IgD-negative memory B cell (primary cell): ENCODE data around the gene MCF2L. TPM values are rescaled to one million over a fixed set of nuclear protein-coding genes. Genes with fewer than 3 reads are reported as not detected.
"Not testable (repeated sequence)": the region's sequence is repeated elsewhere in the genome, so short reads cannot be mapped to it uniquely, and the experiment has no call there.

ENCODE experiments used
- H3K27ac Mint-ChIP-seq, 3 donors: one replicate each; pipeline ENCODE4 v1.8.0; 2020 to 2022; ENCODE audit warnings: mild to moderate bottlenecking in 3 of 3, mixed read lengths in 3 of 3, moderate library complexity in 1 of 3
- H3K27me3 Mint-ChIP-seq: one replicate; pipeline ENCODE4 v1.8.0; 2021; ENCODE audit warnings: mixed read lengths
- H3K36me3 Mint-ChIP-seq: one replicate; pipeline ENCODE4 v1.8.0; 2020; ENCODE audit warnings: mild to moderate bottlenecking, mixed read lengths
- H3K4me1 Mint-ChIP-seq, 3 donors: one replicate each; pipeline ENCODE4 v1.8.0; 2020 to 2022; ENCODE audit warnings: mixed read lengths in 3 of 3, mild to moderate bottlenecking in 1 of 3
- H3K4me3 Mint-ChIP-seq, 4 donors: one replicate each; pipeline ENCODE4 v1.8.0; 2020 to 2022; ENCODE audit warnings: mild to moderate bottlenecking in 4 of 4, mixed read lengths in 4 of 4, moderate library complexity in 3 of 4
- H3K9me3 Mint-ChIP-seq, 3 donors: one replicate each; pipeline ENCODE4 v1.8.0; 2020 to 2021; ENCODE audit warnings: mixed read lengths in 3 of 3, mild to moderate bottlenecking in 1 of 3
- polyA plus RNA-seq: library from polyadenylated mRNA; unstranded; fragments of 300-500 nt; fragmentation: Illumina TruSeq; gene quantifications from one replicate; pipeline ENCODE4 v1.2.3, GENCODE V29; 2021

MCF2L gene
- polyA plus RNA-seq, 1 donor from 2014 or later: 1.7 TPM

GRCh38 chr13:113027095-113027494 is 58.1 kb downstream of the MCF2L start:
- Mint-ChIP-seq H3K4me1 (peaks cover 0 to 4% (median 0%) of the 10 kb centered on the region in 3 donors), H3K9me3 (no peaks in the 10 kb centered on the region), H3K27ac (no peak overlapping the region), H3K4me3 (no peak overlapping the region), H3K36me3 (no peaks in the 10 kb centered on the region), H3K27me3 (no peaks in the 10 kb centered on the region)

DNA sequence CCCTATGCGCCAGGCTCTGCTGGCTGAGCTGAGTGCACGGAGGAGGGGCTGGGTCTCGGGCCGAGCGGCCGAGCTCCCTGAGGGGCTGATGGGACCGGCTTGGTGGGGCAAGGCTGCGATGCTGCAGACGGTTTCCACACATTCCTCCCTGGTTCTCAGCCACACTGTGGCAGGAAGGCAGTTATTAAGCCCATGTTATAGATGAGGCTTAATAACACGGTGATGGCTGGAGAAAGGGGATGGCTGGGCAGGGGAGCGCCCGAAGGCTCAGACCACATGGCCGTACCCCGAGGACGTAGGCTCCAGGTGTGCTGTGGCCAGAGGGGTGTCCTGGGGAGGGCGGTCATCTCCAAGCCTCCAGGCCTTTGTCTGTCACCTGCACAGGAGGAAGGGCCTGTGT is 58.6 kb downstream of the MCF2L start:
- Mint-ChIP-seq H3K27me3 (no peaks in the 10 kb centered on the region), H3K36me3 (no peaks in the 10 kb centered on the region), H3K9me3 (no peaks in the 10 kb centered on the region), H3K4me3 (no peak overlapping the region), H3K4me1 (peaks cover 0 to 4% (median 0%) of the 10 kb centered on the region in 3 donors), H3K27ac (no peak overlapping the region)

DNA sequence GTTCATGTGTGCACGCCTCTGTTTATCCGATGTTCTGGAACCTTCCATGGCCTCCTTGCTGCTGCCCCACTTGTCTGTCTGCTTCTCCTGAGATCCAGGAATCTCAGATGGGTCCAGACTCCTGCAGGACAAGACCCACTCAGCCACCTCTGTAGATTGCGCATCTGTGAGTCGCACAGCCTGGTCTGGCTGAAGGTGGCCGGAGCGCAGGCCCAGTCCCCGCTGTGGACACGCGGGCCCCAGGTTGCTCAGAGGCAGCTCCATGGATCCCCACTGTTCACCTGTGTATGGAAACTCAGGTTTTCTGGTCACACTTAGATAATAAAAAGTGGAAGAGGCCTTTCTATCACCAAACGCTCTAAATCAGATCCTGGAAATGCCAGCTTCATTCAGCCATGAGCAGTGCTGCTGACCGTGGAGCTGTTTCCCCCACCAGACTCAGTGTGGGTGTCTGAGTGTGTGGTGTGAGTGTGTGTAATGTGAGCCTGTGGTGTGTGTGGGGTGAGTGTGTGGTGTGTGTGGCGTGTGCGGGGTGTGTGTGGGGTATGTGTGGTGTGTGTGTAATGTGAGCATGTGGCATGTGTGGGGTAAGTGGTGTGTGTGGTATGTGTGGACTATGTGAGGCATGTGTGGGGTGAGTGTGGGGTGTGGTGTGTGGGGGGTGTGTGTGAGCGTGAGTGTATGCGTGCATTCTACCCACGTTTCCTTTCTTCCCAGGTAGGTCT is 59.5 kb downstream of the MCF2L start:
- Mint-ChIP-seq H3K4me3 (no peak overlapping the region), H3K27me3 (no peaks in the 10 kb centered on the region), H3K27ac (peak overlapping the region in 1 of 3 donors; percentile 67), H3K9me3 (no peaks in the 10 kb centered on the region), H3K36me3 (no peaks in the 10 kb centered on the region), H3K4me1 (peaks cover 0 to 4% (median 0%) of the 10 kb centered on the region in 3 donors)

GRCh38 chr13:113029061-113029445 is 60.0 kb downstream of the MCF2L start:
- Mint-ChIP-seq H3K36me3 (no peaks in the 10 kb centered on the region), H3K4me1 (peaks cover 0 to 4% (median 0%) of the 10 kb centered on the region in 3 donors), H3K4me3 (no peak overlapping the region), H3K27me3 (no peaks in the 10 kb centered on the region), H3K9me3 (no peaks in the 10 kb centered on the region), H3K27ac (peak overlapping the region in 1 of 3 donors; percentile 67)

DNA sequence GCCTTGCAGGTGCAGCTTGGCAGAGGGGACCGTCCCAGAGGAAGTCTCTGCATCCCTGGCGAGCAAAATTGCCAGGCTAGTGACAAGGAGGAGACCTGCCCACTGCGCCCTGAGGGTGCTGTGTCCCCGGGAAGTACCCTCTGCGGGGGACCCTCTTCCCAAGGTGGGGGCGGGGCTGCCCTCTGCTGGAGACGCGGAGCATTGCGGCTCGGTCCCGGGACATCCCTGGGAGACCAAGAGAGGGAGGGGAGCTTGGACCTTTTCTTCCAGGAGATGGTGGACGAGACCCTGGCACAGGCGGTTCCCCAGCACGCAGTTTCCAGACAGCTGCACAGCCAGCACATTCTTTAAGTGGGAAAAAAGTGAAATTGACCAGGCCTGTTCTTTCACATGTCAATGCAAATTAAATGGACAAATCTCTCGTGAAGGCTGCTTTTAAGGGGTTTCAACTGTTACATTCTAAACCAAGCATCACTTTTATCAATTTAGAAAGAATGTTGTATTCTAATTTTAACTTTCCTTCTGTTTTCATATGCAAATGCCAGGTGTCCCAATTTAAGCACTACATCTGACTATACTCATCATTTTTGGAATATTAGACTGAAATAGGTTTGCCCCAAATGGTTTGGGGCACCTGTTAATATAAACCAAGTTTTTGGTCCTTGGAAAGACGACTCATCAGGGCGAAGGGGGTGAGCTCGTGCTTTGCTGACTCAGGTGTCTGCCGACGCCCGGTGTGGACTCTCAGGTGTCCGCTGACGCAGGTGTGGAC is 60.7 kb downstream of the MCF2L start:
- Mint-ChIP-seq H3K9me3 (no peaks in the 10 kb centered on the region), H3K36me3 (no peaks in the 10 kb centered on the region), H3K27me3 (no peaks in the 10 kb centered on the region), H3K4me1 (peaks cover 0 to 4% (median 0%) of the 10 kb centered on the region in 3 donors), H3K27ac (no peak overlapping the region), H3K4me3 (no peak overlapping the region)

- not testable (repeated sequence) for H3K4me1 Mint-ChIP-seq, H3K27me3 Mint-ChIP-seq, H3K36me3 Mint-ChIP-seq
Observed at GRCh38 chr13:113030259-113030640, 61.2 kb downstream of the MCF2L start.

GRCh38 chr13:113031465-113031864 is 62.5 kb downstream of the MCF2L start:
- Mint-ChIP-seq H3K36me3 (no peaks in the 10 kb centered on the region), H3K27me3 (no peaks in the 10 kb centered on the region), H3K9me3 (no peaks in the 10 kb centered on the region), H3K4me3 (no peak overlapping the region), H3K27ac (no peak overlapping the region), H3K4me1 (peaks cover 0 to 4% (median 0%) of the 10 kb centered on the region in 3 donors)

More at GRCh38 chr13:113030259-113030640, 61.2 kb downstream of the MCF2L start:
- H3K9me3 Mint-ChIP-seq, H3K27ac Mint-ChIP-seq, H3K4me3 Mint-ChIP-seq: not testable (repeated sequence)

DNA sequence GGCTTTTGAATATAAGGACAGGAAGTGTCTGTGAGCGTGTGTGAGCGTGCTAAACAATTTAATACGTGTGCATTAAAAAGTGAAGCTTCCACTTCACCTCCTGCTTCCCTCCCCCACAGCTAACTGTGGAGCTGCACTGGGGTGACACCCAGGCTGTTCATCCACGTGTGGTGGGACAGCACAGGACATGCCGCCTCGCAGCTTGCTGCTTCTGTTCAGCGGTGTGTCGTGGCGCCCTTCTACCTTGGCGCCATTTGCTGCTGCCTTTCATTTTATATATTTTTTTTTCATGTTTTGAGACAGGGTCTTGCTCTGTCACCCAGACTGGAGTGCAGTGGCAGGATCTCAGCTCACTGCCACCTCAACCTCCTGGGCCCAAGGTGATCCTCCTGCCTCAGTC is 63.3 kb downstream of the MCF2L start:
- Mint-ChIP-seq H3K36me3 (no peaks in the 10 kb centered on the region), H3K4me3 (no peak overlapping the region), H3K9me3 (no peaks in the 10 kb centered on the region), H3K27ac (no peak overlapping the region), H3K27me3 (no peaks in the 10 kb centered on the region), H3K4me1 (peaks cover 0 to 4% (median 0%) of the 10 kb centered on the region in 3 donors)

GRCh38 chr13:113033054-113033850 is 64.2 kb downstream of the MCF2L start:
- Mint-ChIP-seq H3K4me3 (no peak overlapping the region), H3K4me1 (peaks cover 0 to 4% (median 0%) of the 10 kb centered on the region in 3 donors), H3K9me3 (peaks cover 0 to 3% (median 0%) of the 10 kb centered on the region in 3 donors), H3K27me3 (no peaks in the 10 kb centered on the region), H3K27ac (no peak overlapping the region), H3K36me3 (no peaks in the 10 kb centered on the region)

DNA sequence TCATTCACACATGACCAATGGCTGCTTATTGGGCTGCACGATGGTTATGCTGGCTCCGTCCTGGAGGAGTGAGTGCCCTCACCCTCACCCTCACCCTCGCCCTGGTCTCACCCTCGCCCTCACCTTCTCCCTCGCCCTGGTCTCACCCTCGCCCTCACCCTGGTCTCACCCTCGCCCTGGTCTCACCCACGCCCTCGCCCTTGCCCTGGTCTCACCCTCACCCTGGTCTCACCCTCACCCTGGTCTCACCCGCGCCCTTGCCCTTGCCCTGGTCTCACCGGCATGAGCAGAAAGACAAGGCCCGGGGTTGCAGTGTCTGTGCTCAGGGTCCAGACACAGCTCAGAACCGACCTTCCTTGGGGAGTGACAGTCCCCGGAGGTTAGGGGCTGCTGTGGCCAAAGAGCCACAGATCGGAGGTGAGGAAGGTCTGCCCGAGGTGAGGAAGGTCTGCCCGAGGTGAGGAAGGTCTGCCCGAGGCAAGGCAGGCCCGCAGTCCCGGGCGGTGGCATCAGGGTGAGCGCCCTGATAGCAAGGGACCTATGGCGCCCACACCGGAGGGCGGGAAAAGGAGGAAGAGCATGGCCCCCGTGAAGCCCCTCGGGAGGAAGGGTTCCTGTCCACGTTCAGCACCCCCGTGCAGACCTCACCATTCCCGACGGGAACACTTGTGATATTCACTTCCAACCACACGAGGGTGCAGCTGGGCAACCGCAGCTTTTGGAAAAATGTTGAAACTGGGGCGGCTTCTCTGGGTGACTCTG is 65.6 kb downstream of the MCF2L start:
- H3K9me3 Mint-ChIP-seq: peaks cover 0 to 3% (median 0%) of the 10 kb centered on the region in 3 donors
- H3K27me3 Mint-ChIP-seq: no peaks in the 10 kb centered on the region
- no peak overlapping the region for H3K27ac Mint-ChIP-seq
- no peaks in the 10 kb centered on the region for H3K36me3 Mint-ChIP-seq
- H3K4me1 Mint-ChIP-seq: peaks cover 0 to 4% (median 0%) of the 10 kb centered on the region in 3 donors
- H3K4me3 Mint-ChIP-seq: no peak overlapping the region

GRCh38 chr13:113035213-113035800 is 66.3 kb downstream of the MCF2L start:
- H3K27me3 Mint-ChIP-seq: no peaks in the 10 kb centered on the region
- no peak overlapping the region for H3K27ac Mint-ChIP-seq
- no peak overlapping the region for H3K4me3 Mint-ChIP-seq
- H3K9me3 Mint-ChIP-seq: peaks cover 0 to 3% (median 0%) of the 10 kb centered on the region in 3 donors
- no peaks in the 10 kb centered on the region for H3K36me3 Mint-ChIP-seq
- H3K4me1 Mint-ChIP-seq: peaks cover 0 to 4% (median 0%) of the 10 kb centered on the region in 3 donors

- no peaks in the 10 kb centered on the region for H3K36me3 Mint-ChIP-seq
- no peak overlapping the region for H3K27ac Mint-ChIP-seq
- H3K9me3 Mint-ChIP-seq: peaks cover 0 to 3% (median 0%) of the 10 kb centered on the region in 3 donors
- H3K4me3 Mint-ChIP-seq: no peak overlapping the region
- H3K4me1 Mint-ChIP-seq: no peaks in the 10 kb centered on the region
- no peaks in the 10 kb centered on the region for H3K27me3 Mint-ChIP-seq
Observed at GRCh38 chr13:113036401-113036800, 67.4 kb downstream of the MCF2L start.

DNA sequence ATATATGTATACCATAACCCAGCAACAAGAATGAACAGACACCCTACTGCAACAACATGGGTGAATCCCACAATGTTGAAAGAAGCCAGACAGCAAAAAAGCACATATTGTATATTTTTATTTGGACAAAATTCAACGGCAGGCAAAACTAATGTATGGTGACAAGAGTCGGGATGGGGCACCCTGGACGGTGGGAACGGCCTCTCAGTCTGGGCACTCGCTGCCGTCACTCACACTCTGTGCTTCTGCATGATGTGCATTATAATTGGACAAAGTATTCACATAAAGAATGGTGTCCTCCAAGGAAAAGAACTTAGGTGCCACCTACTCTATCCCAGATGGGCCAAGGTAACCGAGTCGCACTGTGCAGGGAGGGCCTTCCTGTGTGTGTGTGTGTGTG is 71.0 kb downstream of the MCF2L start:
- Mint-ChIP-seq H3K27me3 (no peaks in the 10 kb centered on the region), H3K9me3 (peaks cover 0 to 3% (median 0%) of the 10 kb centered on the region in 3 donors)

GRCh38 chr13:113040597-113041292 is 71.7 kb downstream of the MCF2L start:
- H3K4me3 Mint-ChIP-seq: no peak overlapping the region
- no peaks in the 10 kb centered on the region for H3K4me1 Mint-ChIP-seq
- H3K9me3 Mint-ChIP-seq: peaks cover 0 to 3% (median 0%) of the 10 kb centered on the region in 3 donors
- no peak overlapping the region for H3K27ac Mint-ChIP-seq
- H3K27me3 Mint-ChIP-seq: no peaks in the 10 kb centered on the region
- no peaks in the 10 kb centered on the region for H3K36me3 Mint-ChIP-seq

More for the DNA sequence above, 71.0 kb downstream of the MCF2L start:
- Mint-ChIP-seq H3K4me1 (no peaks in the 10 kb centered on the region), H3K36me3 (no peaks in the 10 kb centered on the region), H3K4me3 (no peak overlapping the region), H3K27ac (no peak overlapping the region)
